ENCODE measurements around the gene PGR.

Gene PGR

DNA sequence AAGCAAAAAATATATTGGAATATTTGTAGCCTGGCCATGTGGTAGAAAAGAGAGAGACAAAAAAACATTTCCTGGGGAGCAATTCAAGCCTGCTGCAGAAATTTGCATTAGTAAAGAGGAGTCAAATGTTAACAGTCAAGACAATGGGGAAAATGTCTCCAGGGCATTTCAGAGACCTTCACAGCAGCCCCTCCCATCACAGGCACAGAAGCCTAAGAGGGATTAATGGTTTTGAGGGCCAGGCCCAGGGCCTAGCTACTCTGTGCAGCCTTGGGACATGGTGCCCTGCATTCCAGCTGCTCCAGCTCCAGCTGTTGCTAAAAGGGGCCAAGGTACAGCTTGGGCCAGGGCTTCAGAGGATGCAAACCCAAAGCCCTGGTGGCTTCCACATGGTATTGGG is 46.8 kb downstream of the PGR start:
- Histone ChIP-seq H3K36me3 (no peaks in the 10 kb centered on the region), H3K27me3 (no peaks in the 10 kb centered on the region), H3K27ac (no peak overlapping the region), H3K9me3 (no peaks in the 10 kb centered on the region), H3K4me1 (ENCODE audit: control insufficient read depth in 1 of 2, insufficient read depth in 1 of 2, low read depth in 1 of 2, low read length in 1 of 2) (no peaks in the 10 kb centered on the region), H3K4me3 (ENCODE audit: low read depth in 1 of 2, low read length in 1 of 2) (no peak overlapping the region)
- TF ChIP-seq, protein P1, sequence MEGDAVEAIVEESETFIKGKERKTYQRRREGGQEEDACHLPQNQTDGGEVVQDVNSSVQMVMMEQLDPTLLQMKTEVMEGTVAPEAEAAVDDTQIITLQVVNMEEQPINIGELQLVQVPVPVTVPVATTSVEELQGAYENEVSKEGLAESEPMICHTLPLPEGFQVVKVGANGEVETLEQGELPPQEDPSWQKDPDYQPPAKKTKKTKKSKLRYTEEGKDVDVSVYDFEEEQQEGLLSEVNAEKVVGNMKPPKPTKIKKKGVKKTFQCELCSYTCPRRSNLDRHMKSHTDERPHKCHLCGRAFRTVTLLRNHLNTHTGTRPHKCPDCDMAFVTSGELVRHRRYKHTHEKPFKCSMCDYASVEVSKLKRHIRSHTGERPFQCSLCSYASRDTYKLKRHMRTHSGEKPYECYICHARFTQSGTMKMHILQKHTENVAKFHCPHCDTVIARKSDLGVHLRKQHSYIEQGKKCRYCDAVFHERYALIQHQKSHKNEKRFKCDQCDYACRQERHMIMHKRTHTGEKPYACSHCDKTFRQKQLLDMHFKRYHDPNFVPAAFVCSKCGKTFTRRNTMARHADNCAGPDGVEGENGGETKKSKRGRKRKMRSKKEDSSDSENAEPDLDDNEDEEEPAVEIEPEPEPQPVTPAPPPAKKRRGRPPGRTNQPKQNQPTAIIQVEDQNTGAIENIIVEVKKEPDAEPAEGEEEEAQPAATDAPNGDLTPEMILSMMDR (IDR thresholded peaks at IDR 0.05) = no peak

DNA sequence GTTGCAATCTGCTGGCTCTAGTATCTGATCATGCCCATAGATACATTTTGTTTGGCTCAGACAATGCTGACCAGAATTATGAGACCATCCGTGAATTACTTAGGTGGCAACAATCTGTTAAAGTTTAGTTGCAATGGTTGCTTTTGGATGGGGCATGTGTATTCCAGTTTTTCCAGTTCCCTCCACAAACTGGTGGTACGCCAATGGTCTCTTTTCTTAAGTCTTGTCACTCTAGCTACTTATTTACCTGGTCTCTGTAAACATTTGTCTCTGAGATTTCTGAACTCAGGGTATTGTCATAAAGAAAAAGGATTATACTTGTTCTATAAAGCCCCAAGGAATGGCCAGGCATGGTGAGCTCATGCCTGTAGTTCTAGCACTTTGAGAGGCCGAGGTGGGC is 65.9 kb downstream of the PGR start:
- H3K27ac ChIP-seq = no peak overlapping the region
- no peaks in the 10 kb centered on the region for H3K9me3 ChIP-seq
- TF ChIP-seq, protein P1 (IDR thresholded peaks at IDR 0.05) = no peak
- H3K4me1 ChIP-seq (ENCODE audit: control insufficient read depth in 1 of 2, insufficient read depth in 1 of 2, low read depth in 1 of 2, low read length in 1 of 2) = no peaks in the 10 kb centered on the region
- no peak overlapping the region for H3K4me3 ChIP-seq (ENCODE audit: low read depth in 1 of 2, low read length in 1 of 2)
- H3K36me3 ChIP-seq = no peaks in the 10 kb centered on the region
- H3K27me3 ChIP-seq = no peaks in the 10 kb centered on the region

DNA sequence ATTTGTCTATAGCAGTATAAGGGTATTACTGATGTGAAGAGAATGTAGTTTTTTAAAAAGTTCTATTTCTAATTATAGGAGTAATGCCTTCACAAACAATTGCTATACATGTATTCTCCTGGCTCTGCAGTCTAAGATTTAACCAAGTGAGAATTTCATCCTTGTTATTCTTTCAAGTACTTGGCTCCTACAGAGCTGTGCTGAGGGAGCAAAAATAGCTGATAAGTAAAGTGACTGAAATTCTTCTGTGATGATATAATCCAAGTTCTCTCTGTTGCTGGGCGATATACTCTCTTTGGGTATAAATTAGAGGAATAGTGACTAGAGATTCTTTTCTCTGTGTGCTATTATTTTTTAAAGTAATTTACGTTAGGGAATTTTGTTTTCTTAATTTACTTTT is 68.0 kb downstream of the PGR start:
- TF ChIP-seq, protein P1 (IDR thresholded peaks at IDR 0.05) = no peak
- Histone ChIP-seq H3K27ac (no peak overlapping the region), H3K4me3 (ENCODE audit: low read depth in 1 of 2, low read length in 1 of 2) (no peak overlapping the region), H3K4me1 (ENCODE audit: control insufficient read depth in 1 of 2, insufficient read depth in 1 of 2, low read depth in 1 of 2, low read length in 1 of 2) (no peaks in the 10 kb centered on the region), H3K9me3 (no peaks in the 10 kb centered on the region), H3K36me3 (no peaks in the 10 kb centered on the region), H3K27me3 (no peaks in the 10 kb centered on the region)

DNA sequence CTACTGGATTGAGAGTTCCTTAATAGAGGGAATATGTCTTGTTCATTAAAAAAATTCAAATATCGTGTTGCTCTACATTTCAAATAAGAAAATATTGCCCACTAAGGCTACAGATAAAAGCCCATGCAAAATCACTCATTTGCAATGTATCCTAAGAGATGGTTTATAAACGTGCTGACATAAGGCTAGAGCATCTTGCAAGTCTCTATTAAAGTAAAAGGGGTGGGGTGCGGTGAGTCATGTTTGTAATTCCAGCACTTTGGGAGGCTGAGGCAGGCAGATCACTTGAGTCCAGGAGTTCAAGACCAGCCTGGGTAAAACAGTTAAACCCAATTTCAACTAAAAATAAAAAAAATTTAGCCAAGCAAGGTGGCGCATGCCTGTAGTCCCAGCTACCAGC is 70.3 kb downstream of the PGR start:
- Histone ChIP-seq H3K27me3 (no peaks in the 10 kb centered on the region), H3K4me3 (ENCODE audit: low read depth in 1 of 2, low read length in 1 of 2) (no peak overlapping the region)
- TF ChIP-seq, protein P1 (IDR thresholded peaks at IDR 0.05) = no peak

DNA sequence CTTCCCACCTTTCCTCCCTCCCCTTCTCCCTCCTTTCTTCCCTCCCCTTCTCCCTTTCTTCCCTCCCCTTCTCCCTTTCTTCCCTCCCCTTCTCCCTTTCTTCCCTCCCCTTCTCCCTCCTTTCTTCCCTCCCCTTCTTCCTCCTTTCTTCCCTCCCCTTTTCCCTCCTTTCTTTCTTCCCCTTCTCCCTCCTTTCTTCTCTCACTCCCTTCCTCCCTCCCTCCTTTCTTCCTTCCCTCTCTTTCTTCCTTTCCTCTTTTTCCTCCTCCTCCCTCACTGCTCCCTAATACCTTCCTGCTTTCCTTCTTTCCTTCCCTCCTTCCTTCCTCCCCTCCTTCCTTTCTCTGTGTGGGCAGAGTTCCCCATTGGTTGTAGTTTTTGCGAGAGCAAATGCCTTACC is 76.1 kb downstream of the PGR start:
- Histone ChIP-seq H3K27me3 (no peaks in the 10 kb centered on the region), H3K27ac (no peak overlapping the region), H3K4me1 (ENCODE audit: control insufficient read depth in 1 of 2, insufficient read depth in 1 of 2, low read depth in 1 of 2, low read length in 1 of 2) (no peaks in the 10 kb centered on the region), H3K4me3 (ENCODE audit: low read depth in 1 of 2, low read length in 1 of 2) (no peak overlapping the region), H3K36me3 (no peaks in the 10 kb centered on the region), H3K9me3 (no peaks in the 10 kb centered on the region)
- TF ChIP-seq, protein P1 (IDR thresholded peaks at IDR 0.05) = no peak

More for the DNA sequence above, 70.3 kb downstream of the PGR start:
- Histone ChIP-seq H3K27ac (no peak overlapping the region), H3K4me1 (ENCODE audit: control insufficient read depth in 1 of 2, insufficient read depth in 1 of 2, low read depth in 1 of 2, low read length in 1 of 2) (no peaks in the 10 kb centered on the region), H3K9me3 (no peaks in the 10 kb centered on the region), H3K36me3 (no peaks in the 10 kb centered on the region)

DNA sequence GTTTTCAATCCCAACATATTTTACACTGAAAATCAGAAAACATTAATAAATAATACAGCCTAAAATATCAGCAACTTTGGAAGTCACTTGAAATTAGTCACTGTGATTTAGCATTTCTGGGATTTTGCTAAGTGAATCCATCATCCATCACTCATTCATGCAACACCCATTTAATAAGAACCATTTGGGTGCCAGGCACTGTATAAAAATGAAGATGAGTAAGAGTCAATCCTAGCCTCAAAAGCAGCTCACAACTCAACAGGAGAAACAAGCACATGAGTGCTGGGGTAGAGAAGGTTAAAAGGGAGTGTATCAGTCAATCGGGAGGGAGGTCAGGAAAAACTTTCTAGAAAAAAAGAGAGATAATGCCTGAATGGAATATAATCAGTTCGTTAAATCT is 77.9 kb downstream of the PGR start:
- Histone ChIP-seq H3K9me3 (no peaks in the 10 kb centered on the region), H3K27ac (no peak overlapping the region), H3K4me1 (ENCODE audit: control insufficient read depth in 1 of 2, insufficient read depth in 1 of 2, low read depth in 1 of 2, low read length in 1 of 2) (no peaks in the 10 kb centered on the region), H3K4me3 (ENCODE audit: low read depth in 1 of 2, low read length in 1 of 2) (no peak overlapping the region), H3K27me3 (no peaks in the 10 kb centered on the region), H3K36me3 (no peaks in the 10 kb centered on the region)
- TF ChIP-seq, protein P1 (IDR thresholded peaks at IDR 0.05) = no peak
